Measurements from ENCODE around the gene CTSS. TPM values are rescaled to one million over a fixed set of nuclear protein-coding genes. Genes with fewer than 3 reads are reported as not detected.
"Not testable (repeated sequence)": the region's sequence is repeated elsewhere in the genome, so short reads cannot be mapped to it uniquely, and the experiment has no call there.

Gene CTSS
- total RNA-seq, 1 donor from 2014 or later: 34.9 TPM

DNA sequence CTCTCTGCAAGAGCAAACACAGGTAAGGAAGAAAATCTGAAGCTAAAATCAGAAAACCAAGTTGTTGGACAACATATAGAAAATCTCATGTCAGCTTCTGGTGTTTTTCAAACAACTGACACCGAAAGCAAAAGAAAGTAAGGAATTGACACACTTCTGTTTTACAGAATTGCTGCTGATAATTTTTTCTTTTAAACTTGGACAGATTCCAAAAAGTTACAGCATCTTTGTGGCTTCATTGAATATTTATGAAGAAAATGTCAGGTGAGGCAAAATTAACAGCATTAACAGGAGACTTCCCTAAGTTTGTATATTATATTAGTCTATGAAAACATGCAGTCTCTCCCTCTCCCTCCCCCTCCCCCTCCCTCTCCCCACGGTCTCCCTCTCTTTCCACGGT, 14.9 kb upstream of the CTSS start:
- DNase-seq (no peak), ATAC-seq (ENCODE audit: poor library complexity) (no peak)
- intact Hi-C loops (cut with DNase I): no loop called here

DNA sequence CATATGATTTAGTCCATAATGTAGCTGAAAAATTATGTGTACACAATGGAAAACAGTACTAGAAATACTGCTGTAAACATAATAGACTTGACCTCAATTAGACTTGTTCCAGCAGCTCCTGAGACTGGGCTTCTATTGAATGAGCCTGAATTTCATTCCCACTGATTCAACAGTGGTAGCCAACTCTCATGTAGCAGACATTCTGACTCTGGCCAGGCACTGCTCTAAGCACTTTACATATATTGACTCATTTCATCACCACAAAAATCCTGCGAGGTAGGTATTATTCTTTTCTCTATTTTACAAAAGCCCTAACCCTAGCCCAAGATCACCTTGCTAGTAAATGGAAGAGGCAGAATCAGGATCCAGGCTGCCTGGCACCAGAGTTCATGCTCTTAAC, 12.8 kb upstream of the CTSS start:
- intact Hi-C loops (cut with DNase I): no loop called here
- ATAC-seq (ENCODE audit: poor library complexity) (no peak), DNase-seq (no peak)

DNA sequence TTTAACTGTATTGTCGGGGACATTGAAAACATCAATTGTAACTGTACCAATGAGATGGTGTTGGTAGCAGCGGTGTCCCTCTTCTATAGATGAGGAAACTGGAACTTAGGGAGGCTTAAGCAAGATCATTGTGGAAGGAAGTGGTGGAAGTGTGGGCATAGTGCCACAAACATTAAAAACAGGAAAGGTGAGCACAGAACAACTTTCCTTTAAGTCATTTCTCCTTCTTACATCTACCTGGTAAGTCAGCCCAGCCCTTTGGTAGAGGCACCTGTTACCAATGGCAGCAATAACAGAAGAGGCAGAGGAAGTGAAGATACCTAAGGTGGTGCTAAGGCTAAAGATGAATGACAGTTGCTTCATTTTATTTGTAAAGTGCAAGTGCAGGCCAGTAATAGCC, 12.0 kb upstream of the CTSS start:
- DNase-seq: no peak
- ATAC-seq (ENCODE audit: poor library complexity): no peak
- intact Hi-C loops (cut with DNase I): no loop called here

DNA sequence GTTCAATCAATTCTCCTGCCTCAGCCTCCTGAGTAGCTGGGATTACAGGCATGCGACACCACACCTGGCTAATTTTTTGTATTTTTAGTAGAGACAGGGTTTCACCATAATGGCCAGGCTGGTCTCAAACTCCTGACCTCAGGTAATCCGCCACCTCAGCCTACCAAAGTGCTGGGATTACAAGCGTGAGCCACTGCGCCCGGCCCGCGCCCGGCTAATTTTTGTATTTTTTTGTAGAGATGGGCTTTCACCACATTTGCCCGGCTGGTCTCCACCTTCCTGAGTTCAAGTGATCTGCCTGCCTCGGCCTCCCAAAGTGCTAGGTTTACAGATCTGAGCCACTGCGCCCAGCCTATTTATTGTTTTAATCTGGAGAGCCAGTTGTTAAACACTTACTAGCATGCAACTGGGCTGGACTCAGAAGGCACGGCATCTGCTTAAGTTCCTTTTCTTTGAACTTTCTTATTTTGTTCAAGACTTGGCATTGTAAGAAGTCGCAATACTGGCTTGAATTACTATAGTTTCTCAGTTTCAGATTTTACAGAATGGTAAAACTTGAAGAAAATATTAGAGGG, 10.4 kb upstream of the CTSS start:
- DNase-seq; ATAC-seq (ENCODE audit: poor library complexity); intact Hi-C loops (cut with DNase I): not testable (repeated sequence)

GRCh38 chr1:150775276-150775675, 9.7 kb upstream of the CTSS start:
- intact Hi-C loops (cut with DNase I): no loop called here
- ATAC-seq (ENCODE audit: poor library complexity) (no peak), DNase-seq (no peak)

GRCh38 chr1:150772326-150772725, 6.7 kb upstream of the CTSS start:
- no peak for ATAC-seq (ENCODE audit: poor library complexity)
- intact Hi-C loops (cut with DNase I): no loop called here
- DNase-seq: no peak

DNA sequence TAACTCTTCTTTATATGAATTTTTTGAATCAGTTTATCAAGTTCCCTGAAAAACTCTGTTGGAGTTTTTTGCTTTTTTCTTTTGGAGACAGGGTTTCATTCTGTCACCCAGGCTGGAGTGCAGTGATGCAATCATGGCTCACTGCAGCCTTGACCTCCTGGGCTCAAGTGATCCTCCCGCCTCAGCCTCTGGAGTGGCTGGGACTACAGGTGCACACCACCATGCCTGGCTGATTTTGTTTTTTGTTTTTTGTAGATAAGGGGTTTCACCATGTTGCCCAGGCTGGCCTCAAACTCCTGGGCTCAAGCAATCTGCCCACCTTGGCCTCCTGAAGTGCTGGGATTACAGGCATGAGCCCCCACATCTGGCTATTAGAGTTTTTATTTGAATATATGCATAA, 2.1 kb upstream of the CTSS start:
- DNase-seq; intact Hi-C loops (cut with DNase I); ATAC-seq (ENCODE audit: poor library complexity): not testable (repeated sequence)

DNA sequence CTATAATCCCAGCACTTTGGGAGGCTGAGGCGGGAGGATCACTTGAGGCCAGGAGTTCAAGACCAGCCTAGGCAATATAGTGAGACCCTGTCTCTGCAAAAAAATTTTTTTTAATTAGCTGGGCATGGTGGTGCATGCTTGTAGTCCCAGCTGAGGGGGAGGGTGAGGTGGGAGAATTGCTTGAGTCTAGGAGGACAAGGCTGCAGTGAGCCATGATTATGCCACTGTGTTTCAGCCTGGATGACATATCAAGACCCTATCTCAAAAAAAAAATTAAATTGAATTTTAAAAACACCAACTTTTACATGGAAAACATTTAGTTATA, 361 bp upstream of the CTSS start:
- DNase-seq; ATAC-seq (ENCODE audit: poor library complexity); intact Hi-C loops (cut with DNase I): not testable (repeated sequence)

DNA sequence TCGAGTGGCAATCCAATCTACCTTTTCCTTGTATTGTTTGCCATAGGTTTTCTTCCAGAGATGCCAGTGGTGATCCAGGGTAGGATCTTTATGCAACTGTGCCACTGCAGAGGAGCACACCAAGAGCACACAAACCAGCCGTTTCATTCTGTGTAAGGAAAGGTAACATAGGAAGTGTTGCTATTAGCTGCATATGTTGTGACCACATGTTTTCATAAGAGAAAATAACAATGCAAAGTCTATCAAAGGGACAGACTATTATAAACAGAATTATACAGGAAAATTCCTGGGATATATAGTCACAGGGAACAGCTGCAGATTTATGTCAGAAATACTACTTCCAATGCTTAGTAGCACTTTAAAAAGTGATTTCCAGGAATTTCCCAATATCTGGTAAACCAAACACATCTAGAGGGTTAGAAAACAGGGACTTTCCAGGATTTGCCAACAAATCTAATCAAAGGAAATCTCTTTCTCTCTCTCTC, 919 bp downstream of the CTSS start:
- ATAC-seq (ENCODE audit: poor library complexity): no peak
- DNase-seq: no peak
- intact Hi-C loops (cut with DNase I): no loop called here

DNA sequence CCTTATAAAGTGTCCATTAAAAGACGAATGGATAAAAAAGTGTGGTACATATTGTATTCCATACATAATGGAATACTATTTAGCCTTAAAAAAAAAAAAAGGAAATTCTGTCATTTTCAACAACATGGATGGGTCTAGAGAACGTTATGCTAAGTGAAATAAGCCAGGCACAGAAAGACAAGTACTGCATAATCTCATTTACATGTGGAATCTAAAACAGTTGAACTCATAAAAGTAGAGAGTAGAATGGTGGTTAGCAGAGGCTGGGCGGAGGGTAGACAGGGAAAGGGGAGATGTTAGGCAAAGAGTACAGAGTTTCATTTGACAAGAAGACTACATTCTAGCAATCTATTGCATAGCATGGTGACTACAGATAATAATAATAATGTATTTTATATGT, 2.6 kb downstream of the CTSS start:
- intact Hi-C loops (cut with DNase I): no loop called here
- no peak for DNase-seq
- no peak for ATAC-seq (ENCODE audit: poor library complexity)

DNA sequence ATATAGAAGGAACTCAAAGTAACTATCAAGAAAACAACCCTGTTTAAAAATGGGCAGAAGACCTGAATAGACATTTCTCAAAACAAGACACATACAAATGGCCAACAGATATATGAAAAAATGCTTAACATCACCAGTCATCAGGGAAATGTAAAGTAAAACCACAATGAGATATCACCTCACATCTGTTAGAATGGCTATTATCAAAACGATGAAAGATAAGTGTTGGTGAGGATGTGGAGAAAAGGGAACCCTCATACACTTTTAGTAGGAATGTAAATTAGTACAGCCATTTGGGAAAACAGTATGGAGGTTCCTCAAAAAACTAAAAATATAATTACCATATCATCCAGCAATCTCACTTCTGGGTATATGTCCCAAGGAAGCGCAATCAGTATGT, 3.0 kb downstream of the CTSS start:
- DNase-seq: no peak
- intact Hi-C loops (cut with DNase I): no loop called here
- no peak for ATAC-seq (ENCODE audit: poor library complexity)

- ATAC-seq (ENCODE audit: poor library complexity): no peak
- intact Hi-C loops (cut with DNase I): no loop called here
- DNase-seq: no peak
Measured at GRCh38 chr1:150761801-150762200, 3.8 kb downstream of the CTSS start.

GRCh38 chr1:150760013-150760412, 5.6 kb downstream of the CTSS start:
- no peak for ATAC-seq (ENCODE audit: poor library complexity)
- DNase-seq: no peak
- intact Hi-C loops (cut with DNase I): no loop called here

- no peak for DNase-seq
- intact Hi-C loops (cut with DNase I): no loop called here
- no peak for ATAC-seq (ENCODE audit: poor library complexity)
Measured at GRCh38 chr1:150753416-150753815, 12.2 kb downstream of the CTSS start.

- ATAC-seq (ENCODE audit: poor library complexity) (no peak), DNase-seq (no peak)
- intact Hi-C loops (cut with DNase I): no loop called here
Measured at GRCh38 chr1:150751443-150751842, 14.1 kb downstream of the CTSS start.

DNA sequence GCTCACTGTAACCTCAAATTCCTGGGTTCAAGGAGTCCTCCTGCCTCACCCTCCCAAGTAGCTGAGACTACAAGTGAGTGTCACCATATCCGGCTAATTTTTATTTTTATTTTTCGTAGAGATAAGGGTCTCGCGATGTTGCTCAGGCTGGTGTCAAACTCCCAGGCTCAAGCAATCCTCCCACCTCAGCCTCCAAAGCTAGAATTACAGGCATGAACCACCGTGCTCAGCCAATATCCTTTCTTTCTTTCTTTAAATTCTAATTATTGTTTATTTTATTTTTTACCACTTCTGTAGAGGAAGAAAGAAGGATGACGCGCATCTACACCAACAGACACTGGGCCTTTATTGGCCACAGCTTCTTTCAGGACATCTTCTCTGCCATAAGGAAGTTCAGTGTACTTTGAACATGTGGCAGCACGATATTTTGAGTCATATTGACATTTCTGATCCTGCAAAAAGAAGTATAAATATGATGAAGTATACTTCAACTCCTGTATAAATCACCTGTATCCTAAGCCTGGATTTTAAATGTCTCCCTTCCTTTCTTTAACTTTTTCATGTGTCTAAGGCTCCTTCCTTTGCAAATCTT, 15.8 kb downstream of the CTSS start:
- no peak for DNase-seq
- ATAC-seq (ENCODE audit: poor library complexity): no peak
- intact Hi-C loops (cut with DNase I): no loop called here

- intact Hi-C loops (cut with DNase I): no loop called here
Measured at GRCh38 chr1:150748878-150749719, 16.5 kb downstream of the CTSS start.

DNA sequence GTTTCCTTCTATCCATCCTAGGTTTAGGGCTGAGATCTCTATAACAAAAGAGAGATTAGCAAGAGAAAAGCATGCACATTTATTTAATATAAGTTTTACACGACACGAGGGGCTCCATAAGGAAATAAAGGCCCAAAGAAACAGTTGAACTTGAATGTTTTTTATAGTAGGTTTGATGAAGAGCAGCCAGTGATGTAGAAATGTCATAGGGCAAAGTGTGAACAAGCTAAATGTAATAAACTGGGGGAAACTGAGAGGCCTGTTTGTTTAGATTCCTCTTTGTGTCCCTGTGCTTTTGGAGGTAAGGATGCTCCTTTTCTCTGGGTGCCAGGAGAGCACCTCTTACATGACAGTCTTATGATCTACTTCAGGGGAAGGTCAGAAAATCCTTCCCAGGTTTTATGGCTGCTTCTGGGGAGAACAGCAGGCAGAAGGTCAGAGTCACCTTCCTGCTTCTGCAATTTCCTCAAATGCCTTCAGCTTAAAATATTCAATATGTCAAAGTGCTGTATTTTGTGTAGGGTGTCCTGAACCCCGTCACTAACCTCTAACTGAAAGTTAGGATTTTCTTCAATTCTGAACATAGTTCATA, 35.4 kb downstream of the CTSS start:
- no peak for DNase-seq
- intact Hi-C loops (cut with DNase I): no loop called here
- no peak for ATAC-seq (ENCODE audit: poor library complexity)

More at GRCh38 chr1:150748878-150749719, 16.5 kb downstream of the CTSS start:
- no peak for DNase-seq
- ATAC-seq (ENCODE audit: poor library complexity): no peak

DNA sequence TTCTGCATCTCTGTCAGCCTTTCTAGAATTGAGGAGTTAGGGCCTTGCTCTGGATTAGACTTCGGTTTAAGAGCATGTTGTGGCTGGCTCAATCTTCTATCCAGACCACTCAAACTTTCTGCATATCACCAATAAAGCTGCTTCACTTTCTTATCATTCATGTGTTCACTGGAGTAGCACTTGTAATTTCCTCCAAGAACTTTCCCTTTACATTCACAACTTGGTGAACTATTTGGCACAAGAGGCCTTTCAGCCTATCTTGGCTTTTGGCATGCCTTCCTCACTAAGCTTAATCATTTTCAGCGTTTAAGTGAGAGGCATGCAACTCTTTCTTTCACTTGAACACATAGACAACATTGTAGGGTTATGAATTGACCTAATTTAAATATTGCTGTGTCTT, 41.2 kb downstream of the CTSS start:
- no peak for DNase-seq
- intact Hi-C loops (cut with DNase I): no loop called here
- no peak for ATAC-seq (ENCODE audit: poor library complexity)

GRCh38 chr1:150720703-150721102, 44.9 kb downstream of the CTSS start, which contains the start of gene HORMAD1:
Gene HORMAD1 (minus strand): TSS chr1:150720895. CDS start chr1:150719505, 1,390 bp downstream.
- intact Hi-C loops (cut with DNase I): no loop called here
- no peak for ATAC-seq (ENCODE audit: poor library complexity)
- no peak for DNase-seq
